Caco-2 (cell line): ENCODE data around the gene LYST. TPM values are rescaled to one million over a fixed set of nuclear protein-coding genes. Genes with fewer than 3 reads are reported as not detected.

ENCODE experiments used
- BruUV-seq: library from RNA; stranded (reverse); fragments of 400-500 nt; replicated peaks from 2 replicates; lab custom pipeline; 2021; lab: Mats Ljungman, UMichigan
- CTCF ChIA-PET: fragments of 300-600 bp; sonication (Branson Sonifier 250); formaldehyde crosslinking; loops from one replicate; lab custom pipeline; 2022; ENCODE audit warnings: antibody characterized with exemption; lab: Charles Lee
- POLR2A ChIA-PET: fragments of 300-600 bp; sonication (Branson Sonifier 250); formaldehyde crosslinking; loops from one replicate; lab custom pipeline; 2022; ENCODE audit warnings: antibody characterized with exemption; lab: Charles Lee
- DNase-seq, 2 experiments: peaks; one replicate each; pipeline versions ENCODE4 v3.0.0 to v3.0.0-alpha.2; 2020 to 2022
- H3K27me3 ChIP-seq: replicated peaks from 2 replicates; pipeline ENCODE4 v1.6.0; 2011; ENCODE audit warnings: low read length; ENCODE audit not compliant: control insufficient read depth, insufficient read depth
- H3K36me3 ChIP-seq: 2 replicates; pipeline ENCODE4 v1.5.1; 2011; ENCODE audit warnings: low read length; ENCODE audit not compliant: control insufficient read depth, insufficient read depth
- H3K4me1 ChIP-seq: fragments of 250-450 bp; sonication (Bioruptor Pico); 2 replicates; pipeline ENCODE4 v1.5.1; 2020; ENCODE audit warnings: mild to moderate bottlenecking
- H3K4me3 ChIP-seq: 2 replicates; pipeline ENCODE4 v1.5.1; 2011; ENCODE audit warnings: low read depth, mild to moderate bottlenecking, control low read depth, low read length
- H3K9me3 ChIP-seq: fragments of 250-450 bp; sonication (Bioruptor Pico); 2 replicates; pipeline ENCODE4 v1.5.1; 2020; ENCODE audit warnings: mild to moderate bottlenecking, moderate library complexity
- H3K27ac Mint-ChIP-seq: one replicate; pipeline ENCODE4 v1.8.0; 2022; ENCODE audit warnings: mixed read lengths; ENCODE audit not compliant: unreplicated experiment
- H3K27me3 Mint-ChIP-seq: one replicate; pipeline ENCODE4 v1.8.0; 2022; ENCODE audit warnings: mixed read lengths; ENCODE audit not compliant: insufficient read depth, unreplicated experiment
- H3K36me3 Mint-ChIP-seq: one replicate; pipeline ENCODE4 v1.8.0; 2022; ENCODE audit warnings: mild to moderate bottlenecking, mixed read lengths; ENCODE audit not compliant: insufficient read depth, unreplicated experiment
- H3K4me1 Mint-ChIP-seq: one replicate; pipeline ENCODE4 v1.8.0; 2022; ENCODE audit warnings: low read depth, mixed read lengths; ENCODE audit not compliant: unreplicated experiment
- H3K4me3 Mint-ChIP-seq: one replicate; pipeline ENCODE4 v1.8.0; 2022; ENCODE audit warnings: mild to moderate bottlenecking, moderate library complexity, mixed read lengths; ENCODE audit not compliant: unreplicated experiment
- H3K9me3 Mint-ChIP-seq: one replicate; pipeline ENCODE4 v1.8.0; 2022; ENCODE audit warnings: mixed read lengths; ENCODE audit not compliant: unreplicated experiment
- intact Hi-C: fragments of 100-400 bp; cut with micrococcal nuclease; formaldehyde crosslinking; loops from one replicate; pipeline ENCODE4 v1.10.0; 2022; ENCODE audit not compliant: unreplicated experiment
- total RNA-seq: library from RNA; stranded (reverse); gene quantifications from 2 replicates; pipeline ENCODE4 v1.2.3, GENCODE V29; 2022
- TF ChIP-seq, protein P1 (sequence below), 2 experiments: fragments of 200-600 bp in 1 of 2; IDR thresholded peaks; 1 replicate in 1 of 2; 2 replicates in 1 of 2; pipeline versions ENCODE4 v1.5.1 to v1.8.0; 2011 to 2022; ENCODE audit warnings: antibody characterized with exemption in 1 of 2, control low read depth in 1 of 2, inconsistent platforms in 1 of 2, low read depth in 1 of 2, low read length in 1 of 2, mild to moderate bottlenecking in 1 of 2, moderate library complexity in 1 of 2; ENCODE audit not compliant: insufficient read depth in 1 of 2, severe bottlenecking in 1 of 2, unreplicated experiment in 1 of 2

The LYST gene
- total RNA-seq, 1 experiment from 2014 or later: 5.6 TPM

DNA sequence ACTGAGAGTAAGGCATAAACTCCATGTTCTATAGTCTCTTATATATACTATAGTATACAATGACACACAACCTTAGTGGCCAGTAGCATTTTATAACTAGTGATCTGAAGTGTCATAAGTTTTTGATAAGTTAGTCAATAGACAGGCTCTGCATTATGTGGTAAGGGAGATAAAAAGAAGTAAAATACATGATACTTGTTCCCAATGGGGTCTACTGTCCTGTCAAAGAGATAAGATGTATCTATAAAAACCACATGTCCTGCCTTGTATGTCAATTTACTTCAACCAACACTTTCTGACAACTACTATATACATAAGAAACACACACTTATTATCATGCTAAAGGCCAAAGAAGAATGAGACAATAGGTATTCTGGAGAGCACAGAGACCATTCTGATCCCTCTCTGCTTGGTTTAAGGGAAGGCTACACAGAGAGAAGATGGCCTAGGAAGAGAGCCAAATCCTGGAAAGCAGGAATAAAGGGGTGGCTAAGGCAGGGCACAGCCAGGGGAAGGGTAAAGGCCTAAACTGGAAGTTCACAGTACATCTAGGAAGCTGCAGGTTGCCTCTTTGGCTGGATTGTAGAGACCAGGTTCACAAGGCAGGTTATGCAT is 91.4 kb downstream of the LYST start:
- H3K36me3 ChIP-seq: no peaks in the 10 kb centered on the region
- Mint-ChIP-seq H3K27ac (no peak overlapping the region), H3K36me3 (no peaks in the 10 kb centered on the region), H3K4me3 (no peak overlapping the region), H3K27me3 (no peaks in the 10 kb centered on the region), H3K4me1 (no peaks in the 10 kb centered on the region), H3K9me3 (no peaks in the 10 kb centered on the region)
- intact Hi-C loops: no loop called here
- H3K27me3 ChIP-seq: no peaks in the 10 kb centered on the region
- no peaks in the 10 kb centered on the region for H3K9me3 ChIP-seq
- no peaks in the 10 kb centered on the region for H3K4me1 ChIP-seq
- CTCF ChIA-PET: no interaction called here
- TF ChIP-seq, protein P1, sequence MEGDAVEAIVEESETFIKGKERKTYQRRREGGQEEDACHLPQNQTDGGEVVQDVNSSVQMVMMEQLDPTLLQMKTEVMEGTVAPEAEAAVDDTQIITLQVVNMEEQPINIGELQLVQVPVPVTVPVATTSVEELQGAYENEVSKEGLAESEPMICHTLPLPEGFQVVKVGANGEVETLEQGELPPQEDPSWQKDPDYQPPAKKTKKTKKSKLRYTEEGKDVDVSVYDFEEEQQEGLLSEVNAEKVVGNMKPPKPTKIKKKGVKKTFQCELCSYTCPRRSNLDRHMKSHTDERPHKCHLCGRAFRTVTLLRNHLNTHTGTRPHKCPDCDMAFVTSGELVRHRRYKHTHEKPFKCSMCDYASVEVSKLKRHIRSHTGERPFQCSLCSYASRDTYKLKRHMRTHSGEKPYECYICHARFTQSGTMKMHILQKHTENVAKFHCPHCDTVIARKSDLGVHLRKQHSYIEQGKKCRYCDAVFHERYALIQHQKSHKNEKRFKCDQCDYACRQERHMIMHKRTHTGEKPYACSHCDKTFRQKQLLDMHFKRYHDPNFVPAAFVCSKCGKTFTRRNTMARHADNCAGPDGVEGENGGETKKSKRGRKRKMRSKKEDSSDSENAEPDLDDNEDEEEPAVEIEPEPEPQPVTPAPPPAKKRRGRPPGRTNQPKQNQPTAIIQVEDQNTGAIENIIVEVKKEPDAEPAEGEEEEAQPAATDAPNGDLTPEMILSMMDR (IDR thresholded peaks at IDR 0.05; ENCODE audit: insufficient read depth in 1 of 2, low read depth in 1 of 2, low read length in 1 of 2, severe bottlenecking in 1 of 2, unreplicated experiment in 1 of 2): no peak
- BruUV-seq: no TSS peak
- no peak for DNase-seq
- no peak overlapping the region for H3K4me3 ChIP-seq
- POLR2A ChIA-PET: no interaction called here

DNA sequence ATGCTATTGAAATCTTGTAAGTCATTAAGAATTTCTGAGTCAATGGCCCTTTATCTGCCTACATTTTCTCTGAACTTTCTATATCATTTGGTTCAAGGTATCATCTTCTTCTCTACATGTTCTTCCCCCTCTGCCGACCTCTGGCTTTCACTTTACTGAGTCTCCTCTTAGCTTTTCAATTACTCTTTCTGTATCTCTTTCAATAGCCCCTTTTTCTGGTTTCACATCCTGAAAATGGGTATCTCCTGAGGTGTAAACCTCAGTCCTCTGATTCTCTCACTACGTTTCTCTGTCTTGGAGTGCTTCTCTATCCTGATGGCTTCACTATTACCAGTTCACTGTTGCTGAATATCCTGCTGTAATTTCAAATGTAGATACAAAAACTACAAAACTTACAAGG is 98.9 kb downstream of the LYST start:
- Mint-ChIP-seq H3K9me3 (no peaks in the 10 kb centered on the region), H3K36me3 (no peaks in the 10 kb centered on the region), H3K4me1 (no peaks in the 10 kb centered on the region), H3K4me3 (no peak overlapping the region), H3K27ac (no peak overlapping the region), H3K27me3 (no peaks in the 10 kb centered on the region)
- CTCF ChIA-PET: no interaction called here
- no peak for DNase-seq
- Histone ChIP-seq H3K4me3 (no peak overlapping the region), H3K4me1 (no peaks in the 10 kb centered on the region), H3K9me3 (no peaks in the 10 kb centered on the region), H3K36me3 (no peaks in the 10 kb centered on the region), H3K27me3 (no peaks in the 10 kb centered on the region)
- intact Hi-C loops: no loop called here
- POLR2A ChIA-PET: no interaction called here
- BruUV-seq: no TSS peak
- TF ChIP-seq, protein P1 (IDR thresholded peaks at IDR 0.05; ENCODE audit: insufficient read depth in 1 of 2, low read depth in 1 of 2, low read length in 1 of 2, severe bottlenecking in 1 of 2, unreplicated experiment in 1 of 2): no peak

DNA sequence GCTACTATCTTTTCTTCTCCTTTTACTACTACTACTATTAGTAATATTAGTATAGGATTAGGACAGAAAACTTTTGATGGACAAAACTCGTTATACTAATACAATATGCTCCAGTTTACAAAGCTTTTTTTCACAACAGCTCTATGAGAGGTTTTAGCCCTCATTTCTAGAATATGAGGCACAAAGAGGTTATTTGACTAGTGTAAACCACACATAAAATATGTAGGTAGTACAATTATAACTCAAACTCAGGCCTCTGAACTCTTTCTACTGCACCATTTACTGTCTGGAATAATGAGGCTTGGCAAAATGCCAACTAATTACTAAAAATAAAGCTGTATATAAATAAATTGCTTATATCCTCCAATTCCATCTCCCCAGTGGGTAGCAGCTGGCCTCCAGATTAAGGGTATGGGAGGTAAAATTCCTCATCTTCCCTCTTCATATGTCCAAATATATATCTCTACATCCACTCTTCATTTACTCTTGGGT is 99.9 kb downstream of the LYST start:
- Histone ChIP-seq H3K36me3 (no peaks in the 10 kb centered on the region), H3K4me3 (no peak overlapping the region), H3K9me3 (no peaks in the 10 kb centered on the region), H3K4me1 (no peaks in the 10 kb centered on the region), H3K27me3 (no peaks in the 10 kb centered on the region)
- ChIA-PET CTCF (no interaction called here), POLR2A (no interaction called here)
- Mint-ChIP-seq H3K9me3 (no peaks in the 10 kb centered on the region), H3K27me3 (no peaks in the 10 kb centered on the region), H3K4me1 (no peaks in the 10 kb centered on the region), H3K4me3 (no peak overlapping the region), H3K27ac (no peak overlapping the region), H3K36me3 (no peaks in the 10 kb centered on the region)
- intact Hi-C loops: no loop called here
- DNase-seq: no peak
- TF ChIP-seq, protein P1 (IDR thresholded peaks at IDR 0.05; ENCODE audit: insufficient read depth in 1 of 2, low read depth in 1 of 2, low read length in 1 of 2, severe bottlenecking in 1 of 2, unreplicated experiment in 1 of 2): no peak
- BruUV-seq: no TSS peak
